GM13976 (cell line): ENCODE results near the gene RAG2.

Source experiments
- DNase-seq: peaks from one replicate; pipeline ENCODE4 v3.0.0; 2012; ENCODE audit warnings: low spot score
- CTCF ChIP-seq: IDR thresholded peaks from 2 replicates; pipeline ENCODE4 v1.5.1; 2012; ENCODE audit warnings: borderline replicate concordance, mild to moderate bottlenecking; ENCODE audit not compliant: insufficient read depth; ENCODE audit errors: extremely low read depth, missing control alignments, control extremely low read depth
- in situ Hi-C: fragments of 300-500 bp; cut with MboI; formaldehyde crosslinking; loops from one replicate; pipeline ENCODE4 v1.12.0; 2022; ENCODE audit warnings: low sequenced_read_pairs, mixed read lengths, inconsistent platforms; ENCODE audit not compliant: unreplicated experiment

The RAG2 gene

GRCh38 chr11:36605221-36606216, 7.5 kb upstream of the RAG2 start:
- TF ChIP-seq CTCF: no peak
- in situ Hi-C loops: no loop called here
- no peak for DNase-seq

GRCh38 chr11:36602135-36602534, 4.1 kb upstream of the RAG2 start:
- DNase-seq: no peak
- TF ChIP-seq CTCF: no peak
- in situ Hi-C loops: no loop called here

- in situ Hi-C loops: no loop called here
- no peak for DNase-seq
- TF ChIP-seq CTCF: no peak
Measured at GRCh38 chr11:36601155-36601554, 3.1 kb upstream of the RAG2 start.

GRCh38 chr11:36600180-36600579, 2.1 kb upstream of the RAG2 start:
- in situ Hi-C loops: no loop called here
- no peak for TF ChIP-seq CTCF
- DNase-seq: no peak

- no peak for TF ChIP-seq CTCF
- in situ Hi-C loops: no loop called here
- DNase-seq: no peak
Measured at GRCh38 chr11:36596880-36597279, 1.2 kb downstream of the RAG2 start.

GRCh38 chr11:36594316-36594989, 3.6 kb downstream of the RAG2 start, which contains the start of gene IFTAP:
Gene IFTAP, plus strand, starts transcription at chr11:36594502. Its CDS starts 15,602 bp downstream, at chr11:36610104.
- DNase-seq: peak; percentile 49
- in situ Hi-C loops: no loop called here
- TF ChIP-seq CTCF: no peak
